OCI-LY1 (cell line): ENCODE data around the gene TXNDC17.

Experiments
- H2AFZ ChIP-seq: fragments of 200-600 bp; sonication (generic), shearing (Covaris generic); 2 replicates; pipeline ENCODE4 v1.6.0; 2014; ENCODE audit warnings: antibody characterized with exemption, mild to moderate bottlenecking, low read length
- H3F3A ChIP-seq: fragments of 200-600 bp; sonication (generic), shearing (Covaris generic); 2 replicates; pipeline ENCODE4 v1.6.0; 2014; ENCODE audit warnings: mild to moderate bottlenecking, antibody characterized with exemption, low read length, moderate library complexity; ENCODE audit not compliant: insufficient read depth
- H3K27ac ChIP-seq: fragments of 200-600 bp; sonication (generic); 2 replicates; pipeline ENCODE4 v1.5.1; 2014; ENCODE audit warnings: low read length, mixed run types, mild to moderate bottlenecking, low read depth; ENCODE audit not compliant: poor library complexity, severe bottlenecking
- H3K27me3 ChIP-seq: fragments of 200-600 bp; sonication (generic); 2 replicates; pipeline ENCODE4 v1.6.0; 2014; ENCODE audit warnings: antibody characterized with exemption, mild to moderate bottlenecking, low read length, moderate library complexity; ENCODE audit not compliant: insufficient read depth
- H3K36me3 ChIP-seq: fragments of 200-600 bp; sonication (generic); 2 replicates; pipeline ENCODE4 v1.6.1; 2014; ENCODE audit warnings: mild to moderate bottlenecking, antibody characterized with exemption, low read length, moderate library complexity, mixed read lengths; ENCODE audit not compliant: insufficient read depth
- H3K4me1 ChIP-seq: fragments of 200-600 bp; sonication (generic); 2 replicates; pipeline ENCODE4 v1.5.1; 2014; ENCODE audit warnings: mild to moderate bottlenecking, low read length, moderate library complexity; ENCODE audit not compliant: insufficient read depth, severe bottlenecking
- H3K4me2 ChIP-seq: fragments of 200-600 bp; sonication (generic), shearing (Covaris generic); 2 replicates; pipeline ENCODE4 v1.6.1; 2014; ENCODE audit warnings: low read length
- H3K4me3 ChIP-seq: fragments of 200-600 bp; sonication (generic); 2 replicates; pipeline ENCODE4 v1.5.1; 2014; ENCODE audit warnings: low read length, low read depth, mild to moderate bottlenecking, mixed read lengths; ENCODE audit not compliant: poor library complexity, severe bottlenecking
- H3K79me2 ChIP-seq: fragments of 200-600 bp; shearing (Covaris generic); 2 replicates; pipeline ENCODE4 v1.6.1; 2016; ENCODE audit warnings: mixed run types, low read length, mixed read lengths; ENCODE audit not compliant: insufficient read depth
- H3K9ac ChIP-seq: fragments of 200-600 bp; sonication (generic), shearing (Covaris generic); 2 replicates; pipeline ENCODE4 v1.6.1; 2014; ENCODE audit warnings: mild to moderate bottlenecking, low read length, mixed read lengths
- H3K9me2 ChIP-seq: fragments of 200-600 bp; sonication (generic), shearing (Covaris generic); 2 replicates; pipeline ENCODE4 v1.6.1; 2014; ENCODE audit warnings: low read depth, mild to moderate bottlenecking, low read length, mixed read lengths
- H3K9me3 ChIP-seq: fragments of 200-600 bp; shearing (Covaris generic); 2 replicates; pipeline ENCODE4 v1.6.1; 2014; ENCODE audit warnings: low read length, mixed read lengths
- H4K20me1 ChIP-seq: fragments of 200-600 bp; sonication (generic), shearing (Covaris generic); 2 replicates; pipeline ENCODE4 v1.6.0; 2016; ENCODE audit warnings: mild to moderate bottlenecking, low read length; ENCODE audit not compliant: insufficient read depth
- EZH2 ChIP-seq: fragments of 200-600 bp; sonication (generic), shearing (Covaris generic); IDR thresholded peaks from 2 replicates; pipeline ENCODE4 v1.8.0; 2017; ENCODE audit warnings: borderline replicate concordance, mixed run types, mild to moderate bottlenecking, antibody characterized with exemption, low read length, moderate library complexity, mixed read lengths
- TF ChIP-seq, protein P1 (sequence below): fragments of 200-600 bp; sonication (generic), shearing (Covaris generic); IDR thresholded peaks from 2 replicates; pipeline ENCODE4 v1.5.1; 2017; ENCODE audit warnings: mild to moderate bottlenecking, antibody characterized with exemption, low read length, moderate library complexity, mixed read lengths

The TXNDC17 gene

DNA sequence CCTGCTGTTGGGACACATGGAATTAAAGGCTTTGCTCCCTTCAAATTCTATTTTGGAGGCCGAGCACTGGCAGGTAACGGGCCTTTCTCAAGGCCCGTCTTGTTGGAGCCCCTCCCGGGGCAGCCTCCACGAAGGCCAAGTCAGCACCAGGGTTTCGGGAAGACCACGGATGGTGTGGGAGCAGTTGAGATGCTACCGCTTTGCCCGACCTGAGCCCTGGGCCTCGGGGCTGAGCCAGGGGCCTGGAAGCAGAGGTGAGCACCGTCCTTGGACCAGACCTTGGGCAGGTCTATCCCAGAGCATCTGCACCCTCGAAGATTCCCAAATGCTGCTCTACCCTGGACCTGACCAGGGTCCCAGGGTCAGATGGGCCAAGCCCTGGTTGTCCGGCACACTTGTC is 33.7 kb downstream of the TXNDC17 start:
- Histone ChIP-seq H3K36me3 (no peaks in the 10 kb centered on the region), H3K4me2 (no peak overlapping the region), H3K79me2 (no peaks in the 10 kb centered on the region), H3K4me1 (no peaks in the 10 kb centered on the region), H2AFZ (no peak overlapping the region), H3K9me3 (no peaks in the 10 kb centered on the region), H3K27ac (no peak overlapping the region), H3K9me2 (no peaks in the 10 kb centered on the region), H3K9ac (no peak overlapping the region), H3K4me3 (no peak overlapping the region), H4K20me1 (no peaks in the 10 kb centered on the region), H3K27me3 (no peaks in the 10 kb centered on the region), H3F3A (no peaks in the 10 kb centered on the region)
- TF ChIP-seq EZH2, result no peak
- TF ChIP-seq, protein P1, sequence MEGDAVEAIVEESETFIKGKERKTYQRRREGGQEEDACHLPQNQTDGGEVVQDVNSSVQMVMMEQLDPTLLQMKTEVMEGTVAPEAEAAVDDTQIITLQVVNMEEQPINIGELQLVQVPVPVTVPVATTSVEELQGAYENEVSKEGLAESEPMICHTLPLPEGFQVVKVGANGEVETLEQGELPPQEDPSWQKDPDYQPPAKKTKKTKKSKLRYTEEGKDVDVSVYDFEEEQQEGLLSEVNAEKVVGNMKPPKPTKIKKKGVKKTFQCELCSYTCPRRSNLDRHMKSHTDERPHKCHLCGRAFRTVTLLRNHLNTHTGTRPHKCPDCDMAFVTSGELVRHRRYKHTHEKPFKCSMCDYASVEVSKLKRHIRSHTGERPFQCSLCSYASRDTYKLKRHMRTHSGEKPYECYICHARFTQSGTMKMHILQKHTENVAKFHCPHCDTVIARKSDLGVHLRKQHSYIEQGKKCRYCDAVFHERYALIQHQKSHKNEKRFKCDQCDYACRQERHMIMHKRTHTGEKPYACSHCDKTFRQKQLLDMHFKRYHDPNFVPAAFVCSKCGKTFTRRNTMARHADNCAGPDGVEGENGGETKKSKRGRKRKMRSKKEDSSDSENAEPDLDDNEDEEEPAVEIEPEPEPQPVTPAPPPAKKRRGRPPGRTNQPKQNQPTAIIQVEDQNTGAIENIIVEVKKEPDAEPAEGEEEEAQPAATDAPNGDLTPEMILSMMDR, result no peak

DNA sequence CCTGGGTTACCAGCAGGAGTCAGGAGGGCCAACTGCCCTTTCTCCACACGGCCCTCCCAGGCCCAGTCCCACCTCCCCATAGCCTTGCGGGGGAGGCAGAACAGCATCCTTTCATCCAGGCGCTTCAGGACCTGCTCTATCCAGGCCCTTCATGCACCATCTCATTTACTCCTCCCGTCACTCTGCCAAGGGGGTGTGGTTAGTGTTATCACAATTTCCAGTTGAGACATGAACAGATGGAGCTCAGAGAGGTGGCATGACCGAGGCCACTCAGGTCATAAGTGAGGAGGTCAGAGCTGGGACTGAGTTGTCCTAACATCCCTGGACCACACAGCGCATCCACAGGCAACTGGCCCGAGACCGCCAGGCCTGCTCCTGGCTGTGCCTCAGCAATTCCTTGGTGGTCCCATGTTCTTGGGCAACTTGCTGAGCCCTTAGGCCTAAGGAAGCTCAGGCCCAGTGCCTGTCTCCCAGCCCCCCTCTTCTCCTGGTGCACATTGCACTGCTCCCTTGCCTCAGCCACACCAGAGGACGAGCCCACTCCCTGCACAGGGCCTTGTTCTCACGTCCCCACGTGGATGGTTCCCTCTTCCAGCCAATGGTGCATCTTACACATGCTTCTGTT is 34.5 kb downstream of the TXNDC17 start:
- Histone ChIP-seq H3K4me2 (no peak overlapping the region), H3K9me2 (no peaks in the 10 kb centered on the region), H4K20me1 (no peaks in the 10 kb centered on the region), H3K27ac (no peak overlapping the region), H3K79me2 (no peaks in the 10 kb centered on the region), H3K27me3 (no peaks in the 10 kb centered on the region), H3K4me3 (no peak overlapping the region), H3K9me3 (no peaks in the 10 kb centered on the region), H3K9ac (no peak overlapping the region), H3K36me3 (no peaks in the 10 kb centered on the region), H3F3A (no peaks in the 10 kb centered on the region), H3K4me1 (no peaks in the 10 kb centered on the region), H2AFZ (no peak overlapping the region)
- TF ChIP-seq, protein P1, result no peak
- no peak for TF ChIP-seq EZH2

DNA sequence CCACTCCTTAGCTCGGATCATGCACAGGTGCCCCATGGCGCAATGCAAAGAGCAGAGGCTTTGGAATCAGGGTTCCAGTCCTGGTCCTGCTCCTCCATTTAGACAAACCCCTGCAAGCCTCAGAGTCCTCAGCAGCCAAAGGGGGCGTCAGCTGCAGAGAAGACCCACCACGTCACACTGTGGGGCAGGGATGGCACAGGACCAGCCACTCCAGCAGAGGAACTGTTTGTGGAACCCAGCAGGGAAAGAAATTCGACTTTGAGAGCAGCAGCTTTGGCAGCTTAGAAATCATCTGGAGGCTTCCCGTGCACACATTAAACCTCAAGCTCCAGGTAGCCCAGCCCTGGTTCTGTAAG is 35.9 kb downstream of the TXNDC17 start:
- no peaks in the 10 kb centered on the region for H3K4me1 ChIP-seq
- no peaks in the 10 kb centered on the region for H3F3A ChIP-seq
- H3K27me3 ChIP-seq, result no peaks in the 10 kb centered on the region
- H3K9ac ChIP-seq, result no peak overlapping the region
- H4K20me1 ChIP-seq, result no peaks in the 10 kb centered on the region
- H3K79me2 ChIP-seq, result no peaks in the 10 kb centered on the region
- H3K4me2 ChIP-seq, result no peak overlapping the region
- TF ChIP-seq, protein P1, result no peak
- TF ChIP-seq EZH2, result no peak
- H3K27ac ChIP-seq, result no peak overlapping the region
- H3K4me3 ChIP-seq, result no peak overlapping the region
- no peaks in the 10 kb centered on the region for H3K36me3 ChIP-seq
- no peaks in the 10 kb centered on the region for H3K9me3 ChIP-seq
- no peak overlapping the region for H2AFZ ChIP-seq
- H3K9me2 ChIP-seq, result no peaks in the 10 kb centered on the region
